ENCODE results near the gene ARHGAP4. TPM values are rescaled to one million over a fixed set of nuclear protein-coding genes. Genes with fewer than 3 reads are reported as not detected.

Gene ARHGAP4
- total RNA-seq (2014; rRNA removed; shearing (Covaris generic)), result 15.0 and 17.5 TPM in 2 replicates
- polyA plus RNA-seq (2015; cell fraction: cytosol; rRNA removed), result 13.6 and 15.7 TPM in 2 replicates
- polyA plus RNA-seq (2015; cell fraction: nucleus; rRNA removed), result 108 and 136 TPM in 2 replicates

GRCh38 chrX:153925739-153926551 is at the start of gene ARHGAP4:
TSS of gene ARHGAP4 (minus strand) at chrX:153926264. CDS start at chrX:153926202, 62 bp downstream.
- in situ Hi-C loops (cut with HindIII; ENCODE audit: low pct_unique_long_range_greater_than_20kb, low sequenced_read_pairs), result no loop called here

GRCh38 chrX:153974726-153975286 is 48.7 kb upstream of the ARHGAP4 start:
- in situ Hi-C loops (cut with HindIII; ENCODE audit: low pct_unique_long_range_greater_than_20kb, low sequenced_read_pairs), result no loop called here
- DNase-seq (ENCODE audit: low read depth, low spot score), result no peak

More at GRCh38 chrX:153925739-153926551, at the start of gene ARHGAP4:
- no peak for DNase-seq (ENCODE audit: low read depth, low spot score)

DNA sequence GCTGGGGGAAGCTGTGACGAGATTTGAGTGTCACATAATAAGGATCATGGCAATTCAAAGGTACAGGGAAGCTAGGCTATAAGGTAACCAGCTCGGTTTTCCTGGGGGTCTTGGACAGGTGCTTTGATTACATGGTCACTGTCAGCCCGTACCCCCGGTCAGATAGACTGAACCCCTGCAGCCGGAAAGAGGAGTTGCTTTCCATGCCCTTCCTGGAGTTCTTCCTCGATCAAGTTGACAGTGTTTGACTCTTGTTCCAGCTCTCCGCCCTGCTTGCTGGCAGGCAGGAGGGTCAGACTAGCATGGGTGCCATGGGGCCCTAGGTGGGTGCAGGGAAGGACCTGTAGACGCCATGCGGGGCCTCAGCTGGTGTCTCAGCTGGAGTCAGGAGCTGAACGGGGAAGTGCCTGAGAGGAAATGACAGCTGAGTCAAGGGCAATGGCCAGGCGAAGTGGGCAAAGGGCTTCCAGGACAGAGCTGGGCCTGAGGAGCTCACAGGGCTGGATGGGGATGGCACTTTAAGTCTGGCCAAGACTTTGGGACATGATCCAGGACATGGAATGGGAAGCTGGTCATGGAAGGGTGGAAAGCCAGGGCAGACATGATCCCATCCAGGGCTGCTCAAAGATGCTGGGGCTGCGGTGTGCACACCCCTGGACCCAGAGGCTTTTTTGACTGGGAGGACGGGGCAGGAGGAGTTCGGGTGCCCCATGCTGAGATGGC is 48.1 kb upstream of the ARHGAP4 start:
- in situ Hi-C loops (cut with HindIII; ENCODE audit: low pct_unique_long_range_greater_than_20kb, low sequenced_read_pairs), result no loop called here
- DNase-seq (ENCODE audit: low read depth, low spot score), result no peak

GRCh38 chrX:153973127-153974002 is 47.3 kb upstream of the ARHGAP4 start:
- in situ Hi-C loops (cut with HindIII; ENCODE audit: low pct_unique_long_range_greater_than_20kb, low sequenced_read_pairs), result no loop called here
- DNase-seq (ENCODE audit: low read depth, low spot score), result no peak

- DNase-seq (ENCODE audit: low read depth, low spot score), result peak; percentile 88
- in situ Hi-C loops (cut with HindIII; ENCODE audit: low pct_unique_long_range_greater_than_20kb, low sequenced_read_pairs), result no loop called here
Measured at GRCh38 chrX:153972368-153973126, 46.5 kb upstream of the ARHGAP4 start, which contains the start of gene TMEM187. TSS of gene TMEM187 (plus strand) at chrX:153972754. CDS start at chrX:153982063, 9,309 bp downstream.

DNA sequence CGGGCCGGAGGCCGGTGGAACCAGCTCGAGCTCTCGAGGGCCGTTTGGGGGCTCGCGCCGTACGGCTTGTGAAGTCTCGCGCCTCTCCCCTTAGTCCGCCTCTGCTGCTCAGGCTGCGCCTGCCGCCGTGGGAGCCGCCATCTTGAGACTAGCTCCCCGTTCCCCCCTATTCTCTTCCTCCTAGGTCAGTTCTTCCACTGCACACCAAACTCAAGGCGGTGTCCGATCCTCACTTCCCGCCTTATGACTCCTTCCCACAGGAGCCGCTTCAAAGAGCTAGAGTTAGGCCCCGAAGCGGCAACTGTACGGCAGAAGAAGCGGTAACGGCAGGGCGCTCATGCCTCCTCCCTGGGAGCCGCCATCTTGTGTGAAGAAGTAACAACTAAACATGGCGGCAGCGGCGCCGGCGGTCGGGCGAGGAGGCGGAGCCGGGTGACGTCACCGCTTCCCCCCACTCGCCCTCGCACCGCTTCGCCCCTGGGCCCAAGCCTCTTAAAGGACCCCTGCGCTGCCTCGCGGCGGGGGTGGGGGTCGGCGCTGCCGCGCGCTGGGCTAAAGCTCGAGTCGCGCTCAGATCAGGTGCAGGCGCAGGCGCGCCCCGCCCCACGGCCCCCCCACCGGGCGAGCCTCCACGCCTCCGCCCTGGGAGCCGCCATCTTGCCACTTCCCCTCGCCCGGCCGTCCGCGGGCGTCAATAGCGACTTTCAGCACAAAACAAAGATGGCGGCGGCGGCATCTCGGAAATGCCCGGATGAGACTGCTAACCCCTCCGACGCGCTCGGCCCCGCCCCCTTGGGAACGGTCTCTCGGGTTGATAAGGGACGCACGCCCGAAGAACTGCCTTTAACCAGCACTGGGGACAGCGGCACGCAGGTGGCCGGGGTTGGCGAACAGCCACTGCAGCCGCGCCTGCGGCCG is 45.6 kb upstream of the ARHGAP4 start, which contains the start of gene HCFC1:
Gene HCFC1 (minus strand): TSS at position 369 of the 918 bp plus-strand sequence. CDS start 978 bp downstream, outside the sequence.
- in situ Hi-C loops (cut with HindIII; ENCODE audit: low pct_unique_long_range_greater_than_20kb, low sequenced_read_pairs), result no loop called here
- peak; percentile 90 for DNase-seq (ENCODE audit: low read depth, low spot score)

GRCh38 chrX:153971124-153971449 is 45.0 kb upstream of the ARHGAP4 start:
- in situ Hi-C loops (cut with HindIII; ENCODE audit: low pct_unique_long_range_greater_than_20kb, low sequenced_read_pairs), result no loop called here
- DNase-seq (ENCODE audit: low read depth, low spot score), result peak; percentile 84

GRCh38 chrX:153970357-153971123 is 44.5 kb upstream of the ARHGAP4 start:
- in situ Hi-C loops (cut with HindIII; ENCODE audit: low pct_unique_long_range_greater_than_20kb, low sequenced_read_pairs), result no loop called here
- peak; percentile 45 for DNase-seq (ENCODE audit: low read depth, low spot score)

DNA sequence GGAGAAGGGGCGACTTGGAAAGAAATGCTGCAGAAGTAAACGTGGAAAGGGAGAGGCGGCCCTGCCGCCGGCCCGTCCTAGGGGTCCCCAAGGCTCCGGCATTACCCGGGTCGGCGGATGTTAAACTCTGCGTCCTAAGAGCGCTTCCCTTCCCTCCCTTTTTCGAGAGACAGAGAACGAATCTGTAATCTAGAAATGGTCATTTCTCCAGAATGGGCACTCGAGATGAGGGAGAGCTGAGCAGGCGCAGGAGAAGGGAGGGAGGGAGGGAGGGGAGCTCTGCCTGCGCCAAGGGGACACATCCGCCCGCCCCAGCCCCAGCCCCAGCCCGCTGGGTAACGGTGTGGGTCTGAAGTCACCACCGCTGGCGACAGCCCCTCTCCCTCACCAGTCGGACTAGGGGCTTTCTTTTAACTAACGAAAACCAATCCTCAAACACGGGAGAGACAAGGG is 43.9 kb upstream of the ARHGAP4 start:
- in situ Hi-C loops (cut with HindIII; ENCODE audit: low pct_unique_long_range_greater_than_20kb, low sequenced_read_pairs), result no loop called here
- DNase-seq (ENCODE audit: low read depth, low spot score), result no peak

- in situ Hi-C loops (cut with HindIII; ENCODE audit: low pct_unique_long_range_greater_than_20kb, low sequenced_read_pairs), result no loop called here
- DNase-seq (ENCODE audit: low read depth, low spot score), result no peak
Measured at GRCh38 chrX:153969125-153969903, 43.2 kb upstream of the ARHGAP4 start.

GRCh38 chrX:153968754-153969124 is 42.7 kb upstream of the ARHGAP4 start:
- in situ Hi-C loops (cut with HindIII; ENCODE audit: low pct_unique_long_range_greater_than_20kb, low sequenced_read_pairs), result no loop called here
- DNase-seq (ENCODE audit: low read depth, low spot score), result no peak

- DNase-seq (ENCODE audit: low read depth, low spot score), result no peak
- in situ Hi-C loops (cut with HindIII; ENCODE audit: low pct_unique_long_range_greater_than_20kb, low sequenced_read_pairs), result no loop called here
Measured at GRCh38 chrX:153968255-153968654, 42.2 kb upstream of the ARHGAP4 start.

- DNase-seq (ENCODE audit: low read depth, low spot score), result no peak
- in situ Hi-C loops (cut with HindIII; ENCODE audit: low pct_unique_long_range_greater_than_20kb, low sequenced_read_pairs), result no loop called here
Measured at GRCh38 chrX:153967536-153968224, 41.6 kb upstream of the ARHGAP4 start.
